Mesenchymal stem cell (in vitro differentiated cells and primary cell): Measurements from ENCODE around the gene BCL2L14.

Source experiments
- DNase-seq: peaks from one replicate; pipeline ENCODE4 v3.0.0-alpha.2; 2013
- H2AFZ ChIP-seq: one replicate; pipeline ENCODE4 v1.6.1; 2013; ENCODE audit warnings: low read depth, mild to moderate bottlenecking, control low read depth, inconsistent platforms, low read length, moderate library complexity
- H2AK5ac ChIP-seq: 2 replicates; pipeline ENCODE4 v1.6.1; 2013; ENCODE audit warnings: low read length, moderate library complexity, mild to moderate bottlenecking, inconsistent platforms; ENCODE audit not compliant: severe bottlenecking
- H2BK120ac ChIP-seq: one replicate; pipeline ENCODE4 v1.6.1; 2013; ENCODE audit warnings: low read depth, mild to moderate bottlenecking, inconsistent platforms, low read length, moderate library complexity
- H2BK12ac ChIP-seq, 2 experiments: one replicate each; pipeline ENCODE4 v1.6.1; 2013; ENCODE audit warnings: inconsistent platforms in 2 of 2, low read length in 2 of 2, mild to moderate bottlenecking in 2 of 2, moderate library complexity in 2 of 2, control low read depth in 1 of 2
- H2BK15ac ChIP-seq: one replicate; pipeline ENCODE4 v1.6.1; 2013; ENCODE audit warnings: mild to moderate bottlenecking, low read depth, inconsistent platforms; ENCODE audit not compliant: poor library complexity, severe bottlenecking
- H2BK5ac ChIP-seq: 2 replicates; pipeline ENCODE4 v1.6.1; 2013; ENCODE audit warnings: low read depth, mild to moderate bottlenecking, low read length, control low read depth, inconsistent platforms; ENCODE audit not compliant: poor library complexity, severe bottlenecking
- H3K14ac ChIP-seq, 2 experiments: one replicate each; pipeline ENCODE4 v1.6.1; 2013; ENCODE audit warnings: inconsistent platforms in 2 of 2, low read length in 2 of 2, control low read depth in 1 of 2, mild to moderate bottlenecking in 1 of 2, moderate library complexity in 1 of 2
- H3K18ac ChIP-seq, 2 experiments: one replicate each; pipeline ENCODE4 v1.6.1; 2013; ENCODE audit warnings: inconsistent platforms in 2 of 2, low read length in 2 of 2, control low read depth in 1 of 2, low read depth in 1 of 2, mild to moderate bottlenecking in 1 of 2
- H3K23ac ChIP-seq, 2 experiments: one replicate each; pipeline ENCODE4 v1.6.1; 2013; ENCODE audit warnings: inconsistent platforms in 2 of 2, low read length in 2 of 2, mild to moderate bottlenecking in 2 of 2, moderate library complexity in 2 of 2, control low read depth in 1 of 2
- H3K27ac ChIP-seq: 2 replicates; pipeline ENCODE4 v1.5.1; 2013; ENCODE audit warnings: mild to moderate bottlenecking, moderate library complexity, low read length, control low read depth, inconsistent platforms; ENCODE audit not compliant: poor library complexity, severe bottlenecking
- H3K27me3 ChIP-seq, 2 experiments: 2 replicates each; pipeline versions ENCODE4 v1.6.1 to v1.7.0; 2013; ENCODE audit warnings: low read length in 2 of 2, mild to moderate bottlenecking in 2 of 2, moderate library complexity in 2 of 2, control low read depth in 1 of 2, inconsistent platforms in 1 of 2; ENCODE audit not compliant: control insufficient read depth in 1 of 2, insufficient read depth in 1 of 2
- H3K36me3 ChIP-seq, 2 experiments: 2 replicates each; pipeline versions ENCODE4 v1.6.1 to v1.7.0; 2013; ENCODE audit warnings: low read length in 2 of 2, control low read depth in 1 of 2, inconsistent platforms in 1 of 2, low read depth in 1 of 2, mild to moderate bottlenecking in 1 of 2; ENCODE audit not compliant: insufficient read depth in 2 of 2, control insufficient read depth in 1 of 2
- H3K4ac ChIP-seq, 2 experiments: one replicate each; pipeline ENCODE4 v1.6.1; 2013; ENCODE audit warnings: inconsistent platforms in 2 of 2, low read length in 2 of 2, mild to moderate bottlenecking in 2 of 2, moderate library complexity in 2 of 2, control low read depth in 1 of 2, low read depth in 1 of 2
- H3K4me1 ChIP-seq: 2 replicates; pipeline ENCODE4 v1.6.1; 2013; ENCODE audit warnings: low read depth, low read length, control low read depth; ENCODE audit not compliant: control insufficient read depth, insufficient read depth
- H3K4me2 ChIP-seq: 2 replicates; pipeline ENCODE4 v1.6.1; 2013; ENCODE audit warnings: low read length, mild to moderate bottlenecking, inconsistent platforms; ENCODE audit not compliant: poor library complexity, severe bottlenecking
- H3K4me3 ChIP-seq, 2 experiments: 2 replicates each; pipeline versions ENCODE4 v1.5.1 to v1.7.0; 2013; ENCODE audit warnings: low read length in 2 of 2, mild to moderate bottlenecking in 2 of 2, control low read depth in 1 of 2, low read depth in 1 of 2; ENCODE audit not compliant: insufficient read depth in 1 of 2
- H3K79me1 ChIP-seq: replicated peaks from 2 replicates; pipeline ENCODE4 v1.6.1; 2013; ENCODE audit warnings: mild to moderate bottlenecking, control low read depth, low read length, inconsistent platforms; ENCODE audit not compliant: poor library complexity, severe bottlenecking
- H3K9ac ChIP-seq: 2 replicates; pipeline ENCODE4 v1.7.0; 2013; ENCODE audit warnings: mild to moderate bottlenecking, low read length, moderate library complexity
- H3K9me3 ChIP-seq: 2 replicates; pipeline ENCODE4 v1.7.0; 2013; ENCODE audit warnings: mild to moderate bottlenecking, low read length; ENCODE audit not compliant: control insufficient read depth
- H4K8ac ChIP-seq: one replicate; pipeline ENCODE4 v1.6.1; 2013; ENCODE audit warnings: inconsistent platforms, mild to moderate bottlenecking, low read length, moderate library complexity
- H4K91ac ChIP-seq: one replicate; pipeline ENCODE4 v1.6.1; 2013; ENCODE audit warnings: mild to moderate bottlenecking, low read length, inconsistent platforms
- WGBS: methylation state at CpG from one replicate; pipeline ENCODE4 v1.1.7; 2013; ENCODE audit warnings: mixed read lengths; 5-methylcytosine and 5-hydroxymethylcytosine counted together

Gene BCL2L14

GRCh38 chr12:12035229-12035628 lies 35.5 kb upstream of the BCL2L14 start:
- H3K27me3 ChIP-seq = no peaks in the 10 kb centered on the region
- H3K9ac ChIP-seq = no peak overlapping the region
- no peak overlapping the region for H2BK15ac ChIP-seq
- H3K79me1 ChIP-seq = no peaks in the 10 kb centered on the region
- no peaks in the 10 kb centered on the region for H3K9me3 ChIP-seq
- H3K4me1 ChIP-seq = peaks cover 2% of the 10 kb centered on the region
- H2BK5ac ChIP-seq = no peak overlapping the region
- H4K8ac ChIP-seq = no peak overlapping the region
- H3K18ac ChIP-seq = no peak overlapping the region
- no peak overlapping the region for H2BK12ac ChIP-seq
- H3K36me3 ChIP-seq = no peaks in the 10 kb centered on the region
- H3K4ac ChIP-seq = no peak overlapping the region
- no peak overlapping the region for H3K23ac ChIP-seq
- H2AK5ac ChIP-seq = no peak overlapping the region
- H3K4me3 ChIP-seq = no peak overlapping the region
- no peak overlapping the region for H3K27ac ChIP-seq
- H4K91ac ChIP-seq = no peak overlapping the region
- H2AFZ ChIP-seq = no peak overlapping the region
- no CpG with 5 or more reads among the region's 1 CpG for WGBS
- H3K14ac ChIP-seq = no peak overlapping the region
- no peak overlapping the region for H3K4me2 ChIP-seq
- no peak overlapping the region for H2BK120ac ChIP-seq
- no peak for DNase-seq

DNA sequence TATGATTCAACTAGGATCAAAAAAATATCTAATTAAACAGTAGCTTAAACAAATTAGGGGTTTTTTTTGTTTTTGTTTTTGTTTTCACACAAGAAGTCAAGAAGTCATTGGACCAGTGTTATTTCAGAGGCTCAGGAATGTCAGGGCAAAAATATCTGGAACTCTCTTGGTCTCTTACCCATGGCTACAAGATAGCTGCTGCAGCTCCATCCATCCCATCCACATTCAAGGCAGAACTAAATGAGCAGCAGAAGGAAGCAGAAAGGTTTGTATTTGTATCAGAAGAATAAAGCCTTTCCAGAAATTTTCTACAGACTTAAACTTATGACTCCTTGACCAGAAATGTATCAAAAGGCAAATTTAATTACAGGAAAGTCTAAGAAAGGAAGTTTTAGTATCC lies 33.8 kb upstream of the BCL2L14 start:
- H2AK5ac ChIP-seq = no peak overlapping the region
- no peaks in the 10 kb centered on the region for H3K27me3 ChIP-seq
- H3K9me3 ChIP-seq = no peaks in the 10 kb centered on the region
- H3K36me3 ChIP-seq = no peaks in the 10 kb centered on the region
- no peak overlapping the region for H3K4me2 ChIP-seq
- no peaks in the 10 kb centered on the region for H3K79me1 ChIP-seq
- H2BK5ac ChIP-seq = no peak overlapping the region
- H3K4ac ChIP-seq = no peak overlapping the region
- H2AFZ ChIP-seq = no peak overlapping the region
- no peak overlapping the region for H3K9ac ChIP-seq
- no peak overlapping the region for H3K27ac ChIP-seq
- H2BK120ac ChIP-seq = no peak overlapping the region
- H3K4me1 ChIP-seq = peaks cover 2% of the 10 kb centered on the region
- H2BK12ac ChIP-seq = no peak overlapping the region
- no peak overlapping the region for H3K14ac ChIP-seq
- no peak overlapping the region for H3K4me3 ChIP-seq
- DNase-seq = no peak
- no peak overlapping the region for H4K91ac ChIP-seq
- H2BK15ac ChIP-seq = no peak overlapping the region
- no peak overlapping the region for H4K8ac ChIP-seq
- H3K18ac ChIP-seq = no peak overlapping the region
- H3K23ac ChIP-seq = no peak overlapping the region

DNA sequence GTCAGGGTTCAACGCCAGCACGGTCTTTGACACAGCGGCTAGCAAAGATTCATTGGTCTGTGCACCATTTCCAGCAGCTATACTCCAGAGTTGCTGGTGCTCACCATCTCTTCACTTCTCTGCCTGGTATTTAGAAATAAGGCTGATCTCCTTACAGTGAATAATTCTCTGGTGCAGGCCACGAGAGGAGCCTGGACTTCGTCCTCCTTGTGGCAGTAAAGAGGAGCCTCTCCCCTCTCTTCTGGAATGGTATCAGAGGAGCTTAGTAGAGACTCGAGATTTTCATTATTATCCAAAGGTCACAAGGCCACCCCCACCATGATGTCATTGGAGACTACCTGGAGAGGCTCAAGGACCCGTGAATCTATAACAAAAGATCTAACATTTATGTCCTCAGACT lies 30.8 kb upstream of the BCL2L14 start:
- Histone ChIP-seq H2BK15ac (no peak overlapping the region), H3K4me2 (no peak overlapping the region), H3K27me3 (no peaks in the 10 kb centered on the region), H2BK5ac (no peak overlapping the region), H3K27ac (no peak overlapping the region), H4K91ac (no peak overlapping the region), H3K4me3 (no peak overlapping the region), H4K8ac (no peak overlapping the region), H3K9ac (no peak overlapping the region), H2BK120ac (no peak overlapping the region), H3K9me3 (no peaks in the 10 kb centered on the region), H3K79me1 (no peaks in the 10 kb centered on the region), H3K23ac (no peak overlapping the region), H3K36me3 (no peaks in the 10 kb centered on the region), H3K4me1 (no peaks in the 10 kb centered on the region), H3K4ac (no peak overlapping the region), H3K14ac (no peak overlapping the region), H2AK5ac (no peak overlapping the region), H2BK12ac (no peak overlapping the region), H2AFZ (no peak overlapping the region), H3K18ac (no peak overlapping the region)
- 84% methylated on average over 7 of the region's 7 CpGs for WGBS
- no peak for DNase-seq

DNA sequence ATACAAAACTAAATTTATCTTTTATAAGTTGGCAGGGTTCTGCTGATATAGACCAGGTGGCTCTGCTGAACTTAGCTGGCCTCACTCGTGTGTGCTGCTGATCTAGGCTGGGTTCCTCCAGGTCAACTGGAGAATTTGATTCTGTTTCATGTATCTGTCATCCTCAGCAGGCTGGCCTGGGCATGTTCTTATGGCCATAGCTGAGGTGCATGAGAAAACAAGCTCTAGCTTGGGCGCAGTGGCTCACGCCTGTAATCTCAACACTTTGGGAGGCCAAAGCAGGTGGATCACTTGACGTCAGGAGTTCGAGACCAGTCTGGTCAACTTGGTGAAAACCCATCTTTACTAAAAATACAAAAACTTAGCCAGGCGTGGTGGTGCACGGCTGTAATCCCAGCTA lies 24.3 kb upstream of the BCL2L14 start:
- WGBS = 90% methylated on average over 7 of the region's 7 CpGs
- no peaks in the 10 kb centered on the region for H3K9me3 ChIP-seq

More for the DNA sequence above, 24.3 kb upstream of the BCL2L14 start:
- Histone ChIP-seq H3K4me3 (no peak overlapping the region), H3K23ac (no peak overlapping the region), H3K36me3 (no peaks in the 10 kb centered on the region), H2AFZ (no peak overlapping the region), H3K79me1 (no peaks in the 10 kb centered on the region), H2BK5ac (no peak overlapping the region), H2AK5ac (no peak overlapping the region), H2BK120ac (no peak overlapping the region), H3K27ac (no peak overlapping the region), H3K18ac (no peak overlapping the region), H2BK12ac (no peak overlapping the region), H3K9ac (no peak overlapping the region), H4K8ac (no peak overlapping the region), H3K4ac (peak overlapping the region in 1 of 2 experiments; percentile 28), H3K14ac (peak overlapping the region in 1 of 2 experiments; percentile 71), H3K4me1 (no peaks in the 10 kb centered on the region), H3K4me2 (no peak overlapping the region), H2BK15ac (no peak overlapping the region), H4K91ac (no peak overlapping the region), H3K27me3 (peaks cover 0 to 4% of the 10 kb centered on the region in 2 experiments)
- DNase-seq = no peak
